ENCODE results near the gene C5. TPM values are rescaled to one million over a fixed set of nuclear protein-coding genes. Genes with fewer than 3 reads are reported as not detected.

Gene C5
- total and polyA plus RNA-seq, 2 donors (not counting 1 experiment from before 2014, with no cell fraction given), result 1.9 to 7.3 TPM

DNA sequence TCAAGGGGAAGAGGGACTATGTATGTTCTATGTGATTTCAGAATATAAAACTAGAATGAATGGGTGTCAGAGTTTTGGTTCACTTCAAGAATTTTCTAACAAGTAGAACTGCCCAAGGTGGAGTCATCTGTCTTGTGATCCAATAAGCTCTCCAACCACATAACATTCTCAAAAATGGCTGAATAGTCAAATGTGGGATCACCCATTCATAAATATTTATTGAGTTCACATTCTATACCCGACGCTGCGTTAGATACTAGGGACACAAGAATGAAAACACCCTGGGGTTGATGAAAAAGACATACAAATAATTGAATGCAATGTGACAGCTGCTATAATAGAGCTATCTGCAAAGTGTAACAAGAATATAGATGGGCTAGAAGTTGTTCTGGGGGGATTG lies 88.1 kb downstream of the C5 start:
- no peak overlapping the region for H2AFZ ChIP-seq (ENCODE audit: low read length)
- H3K27me3 ChIP-seq (ENCODE audit: control insufficient read depth, insufficient read depth, low read length), result no peaks in the 10 kb centered on the region
- TF ChIP-seq, protein P1, sequence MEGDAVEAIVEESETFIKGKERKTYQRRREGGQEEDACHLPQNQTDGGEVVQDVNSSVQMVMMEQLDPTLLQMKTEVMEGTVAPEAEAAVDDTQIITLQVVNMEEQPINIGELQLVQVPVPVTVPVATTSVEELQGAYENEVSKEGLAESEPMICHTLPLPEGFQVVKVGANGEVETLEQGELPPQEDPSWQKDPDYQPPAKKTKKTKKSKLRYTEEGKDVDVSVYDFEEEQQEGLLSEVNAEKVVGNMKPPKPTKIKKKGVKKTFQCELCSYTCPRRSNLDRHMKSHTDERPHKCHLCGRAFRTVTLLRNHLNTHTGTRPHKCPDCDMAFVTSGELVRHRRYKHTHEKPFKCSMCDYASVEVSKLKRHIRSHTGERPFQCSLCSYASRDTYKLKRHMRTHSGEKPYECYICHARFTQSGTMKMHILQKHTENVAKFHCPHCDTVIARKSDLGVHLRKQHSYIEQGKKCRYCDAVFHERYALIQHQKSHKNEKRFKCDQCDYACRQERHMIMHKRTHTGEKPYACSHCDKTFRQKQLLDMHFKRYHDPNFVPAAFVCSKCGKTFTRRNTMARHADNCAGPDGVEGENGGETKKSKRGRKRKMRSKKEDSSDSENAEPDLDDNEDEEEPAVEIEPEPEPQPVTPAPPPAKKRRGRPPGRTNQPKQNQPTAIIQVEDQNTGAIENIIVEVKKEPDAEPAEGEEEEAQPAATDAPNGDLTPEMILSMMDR (conservative IDR thresholded peaks at IDR 0.05 in 1 of 2, IDR thresholded peaks at IDR 0.05 in 1 of 2; ENCODE audit: low read depth in 1 of 2, low read length in 2 of 2), result no peak
- no peak for TF ChIP-seq EZH2 (IDR thresholded peaks at IDR 0.05; ENCODE audit: low read length, missing control alignments)
- H3K4me2 ChIP-seq (ENCODE audit: extremely low read depth, insufficient read depth, low read length), result no peak overlapping the region
- no peak overlapping the region for H3K4me3 ChIP-seq (replicated peaks in 1 of 4; ENCODE audit: control extremely low read depth in 1 of 4, insufficient read depth in 1 of 4, low read depth in 3 of 4, low read length in 4 of 4)
- no peaks in the 10 kb centered on the region for H3K9me3 ChIP-seq (ENCODE audit: control insufficient read depth, insufficient read depth, low read depth, low read length)
- H3K27ac ChIP-seq (ENCODE audit: insufficient read depth, low read length), result no peak overlapping the region
- H3K9ac ChIP-seq (ENCODE audit: insufficient read depth, low read length), result no peak overlapping the region
- no peaks in the 10 kb centered on the region for H3K36me3 ChIP-seq (ENCODE audit: control insufficient read depth, insufficient read depth, low read length)
- H4K20me1 ChIP-seq (ENCODE audit: control insufficient read depth, extremely low read depth, insufficient read depth, low read length), result no peaks in the 10 kb centered on the region
- no peak for DNase-seq (ENCODE audit: low read depth in 2 of 2)
- no peaks in the 10 kb centered on the region for H3K79me2 ChIP-seq (ENCODE audit: control insufficient read depth, insufficient read depth, low read length)
- no peaks in the 10 kb centered on the region for H3K4me1 ChIP-seq (ENCODE audit: control insufficient read depth, extremely low read depth, insufficient read depth, low read length)

DNA sequence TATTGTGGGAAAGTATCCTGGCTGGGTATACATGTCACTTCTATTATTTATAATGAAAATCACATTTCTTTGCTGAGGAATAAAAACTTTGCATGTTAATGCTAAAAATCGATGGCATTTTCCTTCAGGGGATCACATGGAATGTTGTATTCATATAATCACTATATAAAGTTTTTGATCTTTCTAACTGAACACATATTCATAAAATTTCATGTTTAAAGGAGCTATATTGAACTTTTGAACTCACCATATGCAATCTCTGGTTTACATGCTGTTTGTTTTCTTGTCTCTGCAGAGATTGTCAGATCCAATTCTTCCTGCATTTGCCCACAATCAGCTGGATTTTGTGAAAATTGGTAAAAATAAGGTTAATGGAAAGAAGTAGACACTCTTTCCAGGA lies 90.1 kb downstream of the C5 start:
- no peak for DNase-seq (ENCODE audit: low read depth in 2 of 2)
- Histone ChIP-seq H3K9ac (ENCODE audit: insufficient read depth, low read length) (no peak overlapping the region), H3K4me1 (ENCODE audit: control insufficient read depth, extremely low read depth, insufficient read depth, low read length) (no peaks in the 10 kb centered on the region), H3K4me3 (replicated peaks in 1 of 4; ENCODE audit: control extremely low read depth in 1 of 4, insufficient read depth in 1 of 4, low read depth in 3 of 4, low read length in 4 of 4) (no peak overlapping the region), H3K36me3 (ENCODE audit: control insufficient read depth, insufficient read depth, low read length) (no peaks in the 10 kb centered on the region), H3K27me3 (ENCODE audit: control insufficient read depth, insufficient read depth, low read length) (no peaks in the 10 kb centered on the region), H4K20me1 (ENCODE audit: control insufficient read depth, extremely low read depth, insufficient read depth, low read length) (no peaks in the 10 kb centered on the region), H3K79me2 (ENCODE audit: control insufficient read depth, insufficient read depth, low read length) (no peaks in the 10 kb centered on the region), H2AFZ (ENCODE audit: low read length) (no peak overlapping the region), H3K4me2 (ENCODE audit: extremely low read depth, insufficient read depth, low read length) (no peak overlapping the region), H3K9me3 (ENCODE audit: control insufficient read depth, insufficient read depth, low read depth, low read length) (no peaks in the 10 kb centered on the region), H3K27ac (ENCODE audit: insufficient read depth, low read length) (no peak overlapping the region)
- TF ChIP-seq, protein P1 (conservative IDR thresholded peaks at IDR 0.05 in 1 of 2, IDR thresholded peaks at IDR 0.05 in 1 of 2; ENCODE audit: low read depth in 1 of 2, low read length in 2 of 2), result no peak
- no peak for TF ChIP-seq EZH2 (IDR thresholded peaks at IDR 0.05; ENCODE audit: low read length, missing control alignments)

DNA sequence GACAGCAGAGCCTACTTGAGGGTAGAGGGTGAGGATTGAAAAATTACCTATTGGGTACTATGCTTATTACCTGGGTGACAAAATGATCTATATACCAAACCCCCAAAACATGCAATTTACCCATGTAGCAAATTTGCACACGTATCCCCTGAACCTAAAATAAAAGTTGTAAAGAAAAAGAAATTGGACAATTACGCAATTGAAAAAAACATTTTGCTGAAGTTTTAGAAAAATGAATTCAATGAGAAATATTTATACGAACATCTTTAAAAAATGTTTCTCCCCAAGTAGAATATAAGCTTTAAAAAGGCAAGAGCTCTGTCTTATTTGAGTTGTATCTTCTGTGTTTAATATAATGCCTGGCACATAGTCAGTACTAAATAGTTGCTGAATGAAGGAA lies 93.2 kb downstream of the C5 start:
- H3K79me2 ChIP-seq (ENCODE audit: control insufficient read depth, insufficient read depth, low read length), result no peaks in the 10 kb centered on the region
- no peak for DNase-seq (ENCODE audit: low read depth in 2 of 2)
- no peaks in the 10 kb centered on the region for H3K36me3 ChIP-seq (ENCODE audit: control insufficient read depth, insufficient read depth, low read length)
- no peak overlapping the region for H3K27ac ChIP-seq (ENCODE audit: insufficient read depth, low read length)
- H3K9ac ChIP-seq (ENCODE audit: insufficient read depth, low read length), result no peak overlapping the region
- H3K4me2 ChIP-seq (ENCODE audit: extremely low read depth, insufficient read depth, low read length), result no peak overlapping the region
- H4K20me1 ChIP-seq (ENCODE audit: control insufficient read depth, extremely low read depth, insufficient read depth, low read length), result no peaks in the 10 kb centered on the region
- TF ChIP-seq, protein P1 (conservative IDR thresholded peaks at IDR 0.05 in 1 of 2, IDR thresholded peaks at IDR 0.05 in 1 of 2; ENCODE audit: low read depth in 1 of 2, low read length in 2 of 2), result no peak
- no peak for TF ChIP-seq EZH2 (IDR thresholded peaks at IDR 0.05; ENCODE audit: low read length, missing control alignments)
- H3K4me3 ChIP-seq (replicated peaks in 1 of 4; ENCODE audit: control extremely low read depth in 1 of 4, insufficient read depth in 1 of 4, low read depth in 3 of 4, low read length in 4 of 4), result no peak overlapping the region
- no peaks in the 10 kb centered on the region for H3K4me1 ChIP-seq (ENCODE audit: control insufficient read depth, extremely low read depth, insufficient read depth, low read length)
- no peaks in the 10 kb centered on the region for H3K9me3 ChIP-seq (ENCODE audit: control insufficient read depth, insufficient read depth, low read depth, low read length)
- H3K27me3 ChIP-seq (ENCODE audit: control insufficient read depth, insufficient read depth, low read length), result no peaks in the 10 kb centered on the region
- no peak overlapping the region for H2AFZ ChIP-seq (ENCODE audit: low read length)

All from fibroblast of lung (primary cell).